HT1080 (cell line): Measurements from ENCODE around the gene TULP3. TPM values are rescaled to one million over a fixed set of nuclear protein-coding genes. Genes with fewer than 3 reads are reported as not detected.

Source experiments
- DNase-seq: peaks from one replicate; pipeline ENCODE4 v3.0.0-alpha.2; 2015; ENCODE audit warnings: low read depth
- total RNA-seq: library from RNA; depleted of rRNA; stranded (reverse); fragments of >200 nt; shearing (Covaris generic); gene quantifications from 2 replicates; pipeline ENCODE4 v1.2.3, GENCODE V29; 2014

The TULP3 gene
- total RNA-seq, 1 experiment from 2014 or later: 18.2 TPM

DNA sequence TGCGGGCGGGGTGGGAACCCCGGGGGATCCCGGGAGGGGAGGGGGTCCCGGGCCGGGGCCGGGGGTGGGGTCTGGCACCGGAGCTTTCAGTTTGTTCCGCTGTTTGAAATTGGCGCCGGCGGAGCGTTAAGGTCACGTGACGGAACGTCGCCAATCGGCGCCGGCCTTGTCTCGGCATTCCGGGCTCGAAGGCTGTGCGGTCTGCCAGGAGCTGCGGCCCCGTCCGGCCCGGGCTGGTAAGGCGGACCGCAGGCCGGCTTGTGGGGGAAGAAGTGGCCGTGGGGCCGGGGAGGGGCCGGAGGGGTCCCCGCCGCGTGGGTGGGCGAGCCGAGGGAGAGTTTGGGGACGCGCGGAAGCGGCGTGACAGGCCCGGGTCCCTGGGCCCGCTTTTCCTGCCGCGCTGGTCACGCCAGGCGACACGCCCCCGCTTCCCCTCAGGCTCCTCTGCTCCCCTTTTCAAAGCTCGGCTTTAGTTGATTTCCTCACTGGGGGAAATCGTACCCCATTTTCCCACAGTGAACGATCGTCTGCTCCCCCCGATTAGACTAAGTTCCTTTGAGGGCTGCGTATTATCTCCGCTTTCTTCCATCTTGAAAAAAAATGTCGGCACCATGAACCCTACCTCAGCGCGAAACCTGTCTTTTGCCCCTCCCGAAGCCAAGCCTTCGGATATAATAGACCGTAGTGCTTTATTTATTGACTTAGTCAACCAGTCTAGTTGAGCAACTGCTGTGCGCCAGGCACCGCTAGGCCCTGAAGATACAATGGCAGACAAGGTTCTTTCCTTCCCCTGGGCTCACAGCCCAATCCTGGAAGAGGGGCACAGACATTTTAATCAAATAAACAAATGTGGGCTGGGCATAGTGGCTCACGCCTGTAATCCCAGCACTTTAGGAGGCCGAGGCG, 13.4 kb upstream of the TULP3 start, which contains the start of the genes FOXM1 and RHNO1:
TSS of gene FOXM1 (minus strand) at position 128 of the 906 bp plus-strand sequence. CDS start 2,696 bp downstream, outside the sequence.
TSS of gene RHNO1 (plus strand) at position 177 of the 906 bp plus-strand sequence. CDS start 8,144 bp downstream, outside the sequence.
- peak; percentile 81 for DNase-seq

DNA sequence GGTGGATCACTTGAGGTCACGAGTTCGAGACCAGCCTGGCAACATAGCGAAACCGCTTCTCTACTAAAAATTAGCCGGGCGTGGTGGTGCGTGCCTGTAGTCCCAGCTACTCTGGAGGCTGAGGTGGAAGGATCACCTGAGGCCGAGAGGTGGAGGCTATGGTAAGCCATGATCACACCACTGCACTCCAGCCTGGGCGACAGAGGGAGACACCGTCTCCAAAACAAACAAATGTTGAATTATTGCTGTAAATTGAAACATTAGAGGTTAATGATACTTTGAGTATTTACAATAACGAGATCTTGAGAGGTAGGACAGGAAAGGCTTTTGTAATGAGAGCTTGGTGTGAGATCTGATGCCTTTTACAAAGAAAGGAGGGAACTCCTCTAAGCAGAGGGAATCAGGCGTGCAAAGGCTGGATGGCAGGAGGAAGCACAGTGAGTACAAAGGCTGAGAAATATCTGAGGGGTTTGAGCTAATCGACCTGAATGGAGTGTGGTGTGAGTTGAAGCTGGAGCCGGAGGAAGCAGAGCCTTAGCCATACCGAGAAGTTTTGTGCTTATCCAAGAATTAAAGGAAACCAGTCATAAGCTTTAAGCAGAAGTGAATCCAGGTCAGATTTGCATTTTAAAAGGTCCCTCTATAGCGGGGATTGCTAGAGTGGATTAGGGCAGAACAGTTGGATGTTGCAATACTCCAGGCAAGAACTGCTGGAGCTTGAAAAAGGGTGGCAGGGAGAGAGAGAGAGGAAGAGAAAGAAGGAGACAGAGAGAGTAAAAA, 12.5 kb upstream of the TULP3 start:
- no peak for DNase-seq

DNA sequence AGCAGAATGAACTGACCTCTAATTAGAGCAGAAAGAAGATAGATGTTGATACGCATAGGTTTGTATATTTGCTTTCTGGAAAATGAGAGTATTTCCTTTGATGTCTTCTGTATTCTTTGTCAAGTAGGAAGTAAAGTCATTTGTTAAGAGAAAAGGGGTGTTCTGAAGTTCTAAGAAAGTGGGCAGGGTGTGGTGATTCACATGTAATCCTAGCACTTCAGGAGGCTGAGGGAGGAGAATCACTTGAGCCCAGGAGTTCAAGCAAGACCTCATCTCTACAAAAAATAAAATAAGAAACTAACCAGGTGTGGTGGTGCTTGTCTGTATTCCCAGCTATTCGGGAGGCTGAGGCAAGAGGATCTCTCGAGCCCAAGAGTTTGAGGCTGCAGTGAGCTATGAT, 10.8 kb upstream of the TULP3 start:
- no peak for DNase-seq

DNA sequence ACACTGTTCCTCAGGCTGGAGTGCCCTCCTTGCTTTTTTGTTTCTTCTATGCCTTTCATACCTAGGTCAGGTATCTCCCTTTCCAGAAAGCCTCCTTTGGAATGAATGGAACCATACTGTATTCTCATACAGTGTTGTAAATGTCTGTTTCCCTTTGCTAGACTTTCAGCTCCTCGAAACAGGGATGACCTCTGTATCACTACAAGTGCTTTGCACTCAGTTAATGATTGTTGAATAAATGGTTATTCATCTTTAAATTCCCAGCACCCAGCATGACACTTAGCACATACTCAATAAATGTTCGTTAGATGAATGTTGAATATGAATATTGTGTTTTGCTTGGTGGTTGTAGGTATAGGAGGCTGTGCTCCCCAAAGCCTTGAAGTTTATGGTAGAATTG, 5.9 kb upstream of the TULP3 start:
- no peak for DNase-seq

DNA sequence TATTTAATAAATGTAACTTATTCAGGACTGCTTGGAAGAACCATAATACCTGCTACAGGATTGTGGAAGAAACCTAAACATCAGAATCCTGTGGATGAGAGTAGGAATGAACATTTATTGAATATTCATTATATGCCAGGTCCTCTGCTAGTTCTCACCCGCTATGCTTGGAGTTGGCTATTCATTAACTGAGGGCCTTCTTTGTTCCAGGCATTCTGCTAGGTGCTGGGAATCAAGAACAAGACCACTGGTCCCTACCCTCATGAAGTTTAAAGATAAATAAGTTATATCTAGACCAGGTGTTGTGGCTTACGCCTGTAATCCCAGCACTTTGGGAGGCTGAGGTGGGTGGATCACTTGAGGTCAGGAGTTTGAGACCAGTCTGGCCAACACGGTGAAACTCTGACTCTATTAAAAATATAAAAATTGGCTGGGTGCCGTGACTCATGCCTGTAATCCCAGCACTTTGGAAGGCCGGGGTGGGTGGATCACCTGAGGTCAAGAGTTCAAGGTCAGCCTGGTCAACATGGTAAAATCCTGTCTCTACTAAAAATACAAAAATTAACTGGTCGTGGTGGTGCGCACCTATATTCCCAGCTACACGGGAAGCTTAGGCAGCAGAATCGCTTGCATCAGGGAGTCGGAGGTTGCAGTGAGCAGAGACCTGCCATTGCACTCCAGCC, 3.8 kb upstream of the TULP3 start:
- DNase-seq: no peak

DNA sequence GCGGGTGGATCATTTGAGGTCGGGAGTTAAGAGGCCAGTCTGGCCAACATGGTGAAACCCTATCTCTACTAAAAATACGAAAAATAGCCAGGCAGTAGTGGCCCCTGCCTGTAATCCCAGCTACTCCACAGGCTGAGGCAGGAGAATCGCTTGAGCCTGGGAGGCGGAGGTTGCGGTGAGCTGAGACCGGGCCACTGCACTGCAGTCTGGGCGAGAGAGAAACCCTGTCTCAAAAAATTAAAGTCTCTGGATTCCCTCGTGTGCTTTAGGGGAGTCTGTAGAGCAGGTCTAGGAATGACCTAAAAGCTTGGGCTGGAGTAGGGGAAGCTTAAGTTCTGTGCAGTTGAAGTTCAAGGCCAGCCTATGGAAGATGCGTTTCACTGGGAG, 697 bp upstream of the TULP3 start:
- no peak for DNase-seq

DNA sequence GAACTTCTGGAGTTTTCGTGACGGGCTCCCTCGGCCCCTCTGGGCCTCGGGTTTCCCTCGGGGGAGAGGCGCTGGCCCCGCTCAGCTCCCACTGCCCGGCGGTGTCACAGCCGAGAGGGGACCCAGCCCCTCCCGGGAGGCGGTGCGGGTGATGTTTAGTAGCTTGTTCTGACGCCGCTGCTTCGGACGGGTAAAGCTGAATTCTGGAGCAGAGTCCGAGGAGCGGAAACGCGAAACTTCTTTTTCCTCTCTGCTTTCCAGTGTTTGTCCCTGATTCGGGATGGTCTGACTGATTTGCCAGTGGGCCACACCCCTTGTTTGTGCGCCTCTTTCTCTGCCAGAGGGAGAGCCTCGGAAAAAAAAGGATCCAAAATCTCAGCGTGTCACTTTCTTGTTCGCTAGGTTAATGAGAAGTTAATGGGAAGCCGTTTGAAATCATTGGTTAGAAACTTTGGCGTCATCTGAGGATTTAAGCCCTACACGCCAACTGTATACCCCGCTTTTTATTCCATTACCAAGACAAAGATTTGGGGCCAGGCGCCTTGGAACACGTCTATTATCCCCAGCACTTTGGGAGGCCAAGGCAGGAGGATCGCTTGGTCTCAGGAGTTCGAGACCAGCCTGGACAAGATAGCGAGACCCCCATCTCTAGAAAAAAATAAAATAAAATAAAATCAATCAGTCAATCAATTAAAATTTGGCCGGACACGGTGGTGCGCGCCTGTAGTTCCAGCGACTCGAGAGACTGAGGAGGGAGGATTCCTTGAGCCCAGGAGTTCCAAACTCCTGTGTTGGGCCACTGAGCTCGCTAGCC, 756 bp downstream of the TULP3 start:
- peak; percentile 54 for DNase-seq

DNA sequence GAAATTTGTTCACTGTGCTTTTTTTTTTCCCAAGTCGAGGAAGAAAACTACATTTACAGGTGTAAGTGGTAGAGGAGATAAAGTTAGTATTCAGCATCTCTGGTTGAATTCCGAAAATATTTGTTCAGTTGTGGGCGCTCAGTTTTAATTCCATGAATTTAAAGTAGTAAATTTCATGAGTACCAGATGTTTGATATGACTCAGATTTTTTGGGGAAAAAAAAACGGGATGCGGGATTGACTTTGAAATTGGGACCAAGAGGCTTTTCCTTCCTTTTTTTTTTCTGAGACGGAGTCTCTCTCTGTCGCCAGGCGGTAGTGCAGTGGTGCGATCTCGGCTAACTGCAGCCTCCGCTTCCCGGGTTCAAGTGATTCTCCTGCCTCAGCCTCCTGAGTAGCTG, 1.6 kb downstream of the TULP3 start:
- no peak for DNase-seq

DNA sequence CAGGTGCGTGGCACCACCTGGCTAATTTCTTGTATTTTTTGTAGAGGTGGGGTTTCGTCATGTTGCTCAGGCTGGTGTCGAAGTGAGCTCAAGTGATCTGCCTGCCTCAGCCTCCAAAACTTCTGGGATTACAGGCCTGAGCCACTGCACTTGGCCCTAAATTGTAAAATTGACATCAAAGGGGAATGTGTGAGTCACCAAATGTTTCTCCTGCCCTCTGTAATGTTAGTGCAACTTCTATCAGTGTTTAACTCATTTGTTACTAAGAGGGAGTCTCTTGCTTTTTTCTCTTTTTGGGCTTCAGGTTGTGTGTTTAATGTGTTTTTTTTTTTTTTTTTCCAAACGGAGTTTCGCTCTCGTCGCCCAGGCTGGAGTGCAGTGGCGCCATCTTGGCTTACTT, 2.3 kb downstream of the TULP3 start:
- peak; percentile 36 for DNase-seq

DNA sequence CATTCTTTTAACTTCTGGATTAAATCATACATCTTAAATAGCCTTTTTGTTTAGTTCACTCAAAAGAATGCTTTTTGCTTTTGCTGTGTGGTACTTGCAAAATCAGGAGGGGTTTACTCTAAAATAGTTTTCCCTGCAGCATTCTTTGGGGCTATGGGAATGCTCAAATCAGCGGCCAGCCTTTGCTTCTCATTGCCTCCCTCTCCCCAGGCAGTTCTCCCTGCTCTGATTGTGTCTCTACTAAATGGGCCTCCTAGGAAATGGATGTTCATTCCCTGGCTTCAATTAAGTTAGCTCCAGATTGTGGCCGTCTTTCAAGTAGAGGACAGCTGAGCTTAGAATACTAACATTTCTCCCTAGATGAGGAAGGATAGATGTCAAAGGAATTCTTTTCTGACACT, 4.4 kb downstream of the TULP3 start:
- DNase-seq: no peak

DNA sequence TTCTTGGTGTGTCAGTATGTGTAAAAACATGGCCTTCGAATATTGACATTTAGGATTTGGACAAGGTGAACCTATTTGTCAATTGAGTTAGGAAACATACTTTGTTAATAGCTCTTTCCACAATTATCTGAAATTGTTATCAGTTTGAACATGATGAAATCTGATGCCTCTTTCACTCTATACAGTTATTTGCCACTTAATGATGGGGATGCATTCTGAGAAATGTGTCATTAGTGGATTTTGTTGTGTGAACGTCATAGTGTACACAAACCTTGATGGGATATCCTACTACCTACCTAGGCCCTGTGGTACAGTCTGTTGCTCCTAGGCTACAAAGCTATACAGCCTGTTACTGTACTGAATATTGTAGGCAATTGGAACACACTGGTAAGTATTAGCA, 4.8 kb downstream of the TULP3 start:
- DNase-seq: no peak

DNA sequence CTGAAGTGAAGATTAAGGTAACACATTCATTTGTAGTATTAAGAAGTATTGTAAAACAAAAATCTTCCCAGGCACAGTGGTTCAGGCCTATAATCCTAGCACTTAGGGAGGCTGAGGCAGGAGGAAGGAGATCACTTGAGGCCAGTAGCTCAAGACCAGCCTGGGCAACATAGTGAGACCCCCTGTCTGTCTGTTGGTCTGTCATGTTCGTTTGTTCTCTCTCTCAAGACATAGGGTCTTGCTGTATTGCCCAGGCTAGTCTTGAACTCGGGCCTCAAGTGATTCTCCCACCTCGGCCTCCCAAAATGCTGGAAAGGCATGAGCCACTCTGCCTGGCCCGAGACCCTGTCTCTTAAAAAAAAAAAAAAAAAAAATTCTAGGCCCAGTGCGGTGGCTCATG, 6.7 kb downstream of the TULP3 start:
- no peak for DNase-seq

DNA sequence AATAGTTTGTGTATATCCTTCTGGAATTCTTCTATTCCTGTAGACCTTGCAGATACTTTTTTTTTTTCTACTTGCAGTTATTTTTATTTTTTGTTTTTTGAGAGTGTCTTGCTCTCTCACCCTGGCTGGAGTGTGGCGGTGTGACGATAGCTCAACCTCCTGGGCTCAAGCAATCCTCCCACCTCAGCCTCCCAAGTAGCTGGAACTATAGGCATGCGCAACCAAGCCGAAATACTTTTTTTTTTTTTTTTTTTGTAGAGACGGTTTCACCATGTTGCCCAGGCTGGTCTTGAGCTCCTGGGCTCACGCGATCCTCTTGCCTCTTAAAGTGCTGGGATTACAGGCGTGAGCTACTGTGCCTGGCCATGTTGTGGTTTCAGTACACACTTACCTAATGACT, 10.0 kb downstream of the TULP3 start:
- DNase-seq: no peak

DNA sequence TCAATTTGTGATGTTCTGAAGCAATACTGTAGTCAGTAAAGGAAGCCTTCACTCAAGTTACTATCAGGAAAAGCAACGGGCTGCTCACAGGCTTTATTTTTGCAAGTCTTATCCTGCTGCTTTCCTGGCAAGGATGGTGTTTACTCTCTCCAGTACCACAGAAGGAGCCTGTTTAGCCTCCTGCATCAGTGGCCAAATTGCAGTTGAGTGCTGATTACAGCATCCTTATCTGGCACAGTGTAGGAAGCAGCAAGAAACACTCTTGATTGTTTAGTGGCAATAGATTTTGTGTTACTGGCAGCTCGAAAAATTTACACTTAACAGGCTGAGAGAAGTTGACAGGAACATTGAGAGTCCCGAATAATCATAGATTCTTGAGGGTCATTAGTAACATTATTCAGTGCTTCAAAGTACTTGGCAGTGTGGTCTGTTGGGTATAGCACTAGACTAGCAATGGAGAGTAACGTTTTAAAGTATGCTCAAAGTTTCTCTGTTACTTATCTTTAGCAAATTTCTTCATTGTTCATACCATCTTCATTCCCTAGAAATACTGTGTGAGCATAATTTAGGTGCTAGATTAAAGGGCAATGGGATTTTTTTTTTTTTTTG, 11.7 kb downstream of the TULP3 start:
- DNase-seq: no peak

DNA sequence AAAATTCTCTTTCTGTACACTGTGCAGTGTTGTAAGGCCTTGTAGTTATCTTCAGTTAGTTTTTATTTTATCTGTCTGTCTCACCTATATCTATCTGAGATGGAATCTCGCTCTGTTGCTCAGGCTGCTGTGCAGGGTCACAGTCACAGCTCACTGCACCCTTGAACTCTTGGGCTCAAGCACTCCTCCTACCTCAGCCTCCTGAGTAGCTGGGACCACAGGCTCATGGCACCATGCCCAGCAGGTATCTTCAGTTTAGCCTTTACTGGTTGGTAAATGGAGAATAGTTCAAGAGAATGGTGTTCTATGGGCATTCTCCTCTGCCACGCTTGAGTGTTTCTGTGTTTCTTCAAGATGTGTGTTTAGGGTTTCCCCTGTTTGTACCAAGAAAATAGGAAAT, 13.6 kb downstream of the TULP3 start:
- no peak for DNase-seq

DNA sequence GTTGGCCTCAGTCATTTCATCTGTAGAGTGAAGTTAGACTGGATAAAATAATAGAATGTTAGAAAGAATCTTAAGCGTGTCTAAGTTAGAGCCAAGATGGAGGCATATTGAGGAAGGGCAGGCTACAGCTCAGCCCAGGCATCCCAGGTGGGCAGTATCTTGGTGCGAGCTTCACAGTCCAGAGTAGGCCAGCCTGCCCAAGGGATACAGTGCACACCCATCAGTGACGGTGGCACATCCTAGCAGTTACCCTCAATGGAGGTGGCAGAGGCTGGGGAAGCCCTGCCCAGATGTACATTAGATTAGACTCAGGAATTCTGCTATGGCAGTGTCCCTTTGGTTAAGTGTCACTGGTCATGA, 21.5 kb downstream of the TULP3 start:
- DNase-seq: no peak

DNA sequence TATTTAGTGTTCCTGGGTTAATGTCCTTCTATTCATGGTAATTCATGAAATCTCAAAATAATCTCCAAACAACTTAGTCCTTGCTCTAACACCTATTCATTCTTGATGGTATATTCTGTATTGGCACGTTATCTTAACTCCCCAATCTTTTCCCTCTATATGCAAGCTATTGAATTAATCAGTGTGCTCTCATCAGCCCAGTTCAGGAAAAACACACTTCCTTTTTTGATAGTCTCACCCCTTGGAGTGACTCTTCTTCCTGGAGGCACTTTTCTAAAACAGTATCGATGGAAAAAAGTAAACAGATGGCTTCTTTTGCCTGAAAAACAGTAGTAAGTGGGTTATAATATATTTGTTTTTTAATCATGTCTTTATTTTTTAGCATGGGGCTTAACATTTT, 28.6 kb downstream of the TULP3 start:
- DNase-seq: no peak

DNA sequence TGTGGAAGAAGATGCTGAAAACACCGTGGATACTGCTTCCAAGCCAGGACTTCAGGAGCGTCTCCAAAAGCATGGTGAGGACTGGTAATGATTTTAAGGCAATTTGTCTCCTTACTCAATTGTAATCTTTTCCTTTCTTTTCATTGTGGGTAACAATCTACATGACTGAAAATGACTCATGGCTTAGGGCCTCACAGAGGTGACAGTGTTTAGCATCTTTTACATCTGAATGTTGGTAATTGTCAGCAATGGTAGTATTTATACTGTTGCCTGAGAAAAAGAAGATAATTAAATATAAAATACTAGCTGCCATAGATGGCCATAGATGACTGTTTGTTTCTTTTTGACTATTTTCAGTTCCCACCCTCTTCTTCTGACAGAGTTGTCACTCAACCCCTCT, 31.6 kb downstream of the TULP3 start:
- peak; percentile 23 for DNase-seq

DNA sequence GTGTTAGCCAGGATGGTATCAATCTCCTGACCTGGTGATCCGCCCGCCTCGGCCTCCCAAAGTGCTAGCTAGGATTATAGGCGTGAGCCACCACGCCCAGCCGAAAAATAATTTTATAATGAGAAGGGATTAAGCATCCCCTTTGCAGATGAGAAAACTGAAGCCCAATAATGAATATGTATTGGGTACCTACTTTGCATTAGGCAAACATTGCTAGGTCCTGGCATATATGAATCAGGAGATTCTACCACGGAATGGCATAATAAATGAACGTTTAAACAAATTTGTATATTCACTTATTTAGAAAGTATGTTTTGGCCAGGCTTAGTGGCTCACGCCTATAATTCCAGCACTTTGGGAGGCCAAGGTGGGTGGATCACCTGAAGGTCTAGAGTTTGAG, 32.4 kb downstream of the TULP3 start:
- DNase-seq: no peak

DNA sequence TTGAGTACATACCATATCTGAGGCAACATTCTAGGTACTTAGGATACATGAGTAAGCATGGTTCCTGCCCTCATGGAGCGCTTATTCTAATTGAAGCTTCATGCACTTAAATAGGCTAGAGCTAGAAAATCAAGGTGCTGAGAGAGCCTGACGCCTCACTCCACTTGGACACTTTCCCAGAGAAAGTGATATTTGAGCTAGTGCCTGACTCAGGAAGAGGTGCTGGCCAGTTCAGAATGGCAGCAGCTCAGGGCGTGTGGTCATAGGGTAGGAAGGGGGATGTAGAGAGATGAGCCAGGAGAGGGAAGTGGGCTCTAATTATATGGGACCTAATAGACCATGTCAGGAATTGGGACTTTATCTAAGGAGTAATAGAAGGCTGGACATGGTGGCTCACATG, 33.3 kb downstream of the TULP3 start:
- peak; percentile 56 for DNase-seq
